ENCODE results near the gene KIF26B. TPM values are rescaled to one million over a fixed set of nuclear protein-coding genes. Genes with fewer than 3 reads are reported as not detected.

The KIF26B gene
- polyA plus RNA-seq, 2 donors, result 0.04 to 0.12 TPM

GRCh38 chr1:245684571-245684970, 529.8 kb downstream of the KIF26B start:
- no peaks in the 10 kb centered on the region for H3K27me3 ChIP-seq (ENCODE audit: control insufficient read depth in 1 of 2, insufficient read depth in 2 of 2, low read length in 2 of 2)
- no peaks in the 10 kb centered on the region for H3K9me3 ChIP-seq (ENCODE audit: control insufficient read depth in 2 of 2, insufficient read depth in 1 of 2, low read depth in 1 of 2, low read length in 1 of 2)
- 75 to 91% methylated on average over 7 of the region's 7 CpGs for WGBS, 2 donors
- no peak overlapping the region for H3K27ac ChIP-seq (ENCODE audit: low read depth in 2 of 2, low read length in 1 of 2)
- H3K36me3 ChIP-seq (ENCODE audit: control insufficient read depth in 2 of 2, insufficient read depth in 2 of 2, low read length in 1 of 2), result no peaks in the 10 kb centered on the region
- H3K4me3 ChIP-seq (ENCODE audit: low read depth in 1 of 2, low read length in 2 of 2), result no peak overlapping the region
- H3K4me1 ChIP-seq (ENCODE audit: control insufficient read depth in 2 of 2, insufficient read depth in 2 of 2, low read length in 1 of 2), result peaks cover 0 to 3% of the 10 kb centered on the region in 2 donors

GRCh38 chr1:245685111-245685810, 530.5 kb downstream of the KIF26B start:
- WGBS, 2 donors, result 94 to 95% methylated on average over 45 of the region's 45 CpGs
- Histone ChIP-seq H3K36me3 (ENCODE audit: control insufficient read depth in 2 of 2, insufficient read depth in 2 of 2, low read length in 1 of 2) (no peaks in the 10 kb centered on the region), H3K9me3 (ENCODE audit: control insufficient read depth in 2 of 2, insufficient read depth in 1 of 2, low read depth in 1 of 2, low read length in 1 of 2) (no peaks in the 10 kb centered on the region), H3K27ac (ENCODE audit: low read depth in 2 of 2, low read length in 1 of 2) (no peak overlapping the region), H3K4me3 (ENCODE audit: low read depth in 1 of 2, low read length in 2 of 2) (no peak overlapping the region), H3K4me1 (ENCODE audit: control insufficient read depth in 2 of 2, insufficient read depth in 2 of 2, low read length in 1 of 2) (peaks cover 0 to 3% of the 10 kb centered on the region in 2 donors), H3K27me3 (ENCODE audit: control insufficient read depth in 1 of 2, insufficient read depth in 2 of 2, low read length in 2 of 2) (no peaks in the 10 kb centered on the region)

GRCh38 chr1:245686006-245686405, 531.2 kb downstream of the KIF26B start:
- H3K9me3 ChIP-seq (ENCODE audit: control insufficient read depth in 2 of 2, insufficient read depth in 1 of 2, low read depth in 1 of 2, low read length in 1 of 2), result no peaks in the 10 kb centered on the region
- H3K27ac ChIP-seq (ENCODE audit: low read depth in 2 of 2, low read length in 1 of 2), result no peak overlapping the region
- H3K27me3 ChIP-seq (ENCODE audit: control insufficient read depth in 1 of 2, insufficient read depth in 2 of 2, low read length in 2 of 2), result no peaks in the 10 kb centered on the region
- H3K4me3 ChIP-seq (ENCODE audit: low read depth in 1 of 2, low read length in 2 of 2), result no peak overlapping the region
- WGBS, 2 donors, result 94 to 96% methylated on average over 25 of the region's 25 CpGs
- H3K4me1 ChIP-seq (ENCODE audit: control insufficient read depth in 2 of 2, insufficient read depth in 2 of 2, low read length in 1 of 2), result peaks cover 0 to 3% of the 10 kb centered on the region in 2 donors
- H3K36me3 ChIP-seq (ENCODE audit: control insufficient read depth in 2 of 2, insufficient read depth in 2 of 2, low read length in 1 of 2), result no peaks in the 10 kb centered on the region

- Histone ChIP-seq H3K27me3 (ENCODE audit: control insufficient read depth in 1 of 2, insufficient read depth in 2 of 2, low read length in 2 of 2) (no peaks in the 10 kb centered on the region), H3K4me1 (ENCODE audit: control insufficient read depth in 2 of 2, insufficient read depth in 2 of 2, low read length in 1 of 2) (peaks cover 0 to 3% of the 10 kb centered on the region in 2 donors)
- WGBS, 2 donors, result 93 to 94% methylated on average over 30 of the region's 30 CpGs
These were observed 531.8 kb downstream of the KIF26B start for GRCh38 chr1:245686446-245687030.

GRCh38 chr1:245687152-245687635, 532.4 kb downstream of the KIF26B start:
- Histone ChIP-seq H3K4me1 (ENCODE audit: control insufficient read depth in 2 of 2, insufficient read depth in 2 of 2, low read length in 1 of 2) (peaks cover 0 to 3% of the 10 kb centered on the region in 2 donors), H3K4me3 (ENCODE audit: low read depth in 1 of 2, low read length in 2 of 2) (no peak overlapping the region), H3K27ac (ENCODE audit: low read depth in 2 of 2, low read length in 1 of 2) (no peak overlapping the region), H3K27me3 (ENCODE audit: control insufficient read depth in 1 of 2, insufficient read depth in 2 of 2, low read length in 2 of 2) (no peaks in the 10 kb centered on the region), H3K36me3 (ENCODE audit: control insufficient read depth in 2 of 2, insufficient read depth in 2 of 2, low read length in 1 of 2) (no peaks in the 10 kb centered on the region), H3K9me3 (ENCODE audit: control insufficient read depth in 2 of 2, insufficient read depth in 1 of 2, low read depth in 1 of 2, low read length in 1 of 2) (no peaks in the 10 kb centered on the region)
- 88 to 92% methylated on average over 20 of the region's 20 CpGs for WGBS, 2 donors

More at GRCh38 chr1:245686446-245687030, 531.8 kb downstream of the KIF26B start:
- H3K27ac ChIP-seq (ENCODE audit: low read depth in 2 of 2, low read length in 1 of 2), result no peak overlapping the region
- H3K4me3 ChIP-seq (ENCODE audit: low read depth in 1 of 2, low read length in 2 of 2), result no peak overlapping the region
- H3K9me3 ChIP-seq (ENCODE audit: control insufficient read depth in 2 of 2, insufficient read depth in 1 of 2, low read depth in 1 of 2, low read length in 1 of 2), result no peaks in the 10 kb centered on the region
- no peaks in the 10 kb centered on the region for H3K36me3 ChIP-seq (ENCODE audit: control insufficient read depth in 2 of 2, insufficient read depth in 2 of 2, low read length in 1 of 2)

GRCh38 chr1:245687636-245688535, 533.1 kb downstream of the KIF26B start:
- H3K27ac ChIP-seq (ENCODE audit: low read depth in 2 of 2, low read length in 1 of 2), result no peak overlapping the region
- H3K4me3 ChIP-seq (ENCODE audit: low read depth in 1 of 2, low read length in 2 of 2), result no peak overlapping the region
- H3K27me3 ChIP-seq (ENCODE audit: control insufficient read depth in 1 of 2, insufficient read depth in 2 of 2, low read length in 2 of 2), result no peaks in the 10 kb centered on the region
- H3K4me1 ChIP-seq (ENCODE audit: control insufficient read depth in 2 of 2, insufficient read depth in 2 of 2, low read length in 1 of 2), result peaks cover 0 to 3% of the 10 kb centered on the region in 2 donors
- no peaks in the 10 kb centered on the region for H3K9me3 ChIP-seq (ENCODE audit: control insufficient read depth in 2 of 2, insufficient read depth in 1 of 2, low read depth in 1 of 2, low read length in 1 of 2)
- 53 to 61% methylated on average over 70 to 74 of the region's 74 CpGs for WGBS, 2 donors
- H3K36me3 ChIP-seq (ENCODE audit: control insufficient read depth in 2 of 2, insufficient read depth in 2 of 2, low read length in 1 of 2), result no peaks in the 10 kb centered on the region

GRCh38 chr1:245688536-245689453, 534.0 kb downstream of the KIF26B start:
- no peak overlapping the region for H3K4me3 ChIP-seq (ENCODE audit: low read depth in 1 of 2, low read length in 2 of 2)
- 84 to 88% methylated on average over 58 to 63 of the region's 63 CpGs for WGBS, 2 donors
- no peak overlapping the region for H3K27ac ChIP-seq (ENCODE audit: low read depth in 2 of 2, low read length in 1 of 2)
- no peaks in the 10 kb centered on the region for H3K27me3 ChIP-seq (ENCODE audit: control insufficient read depth in 1 of 2, insufficient read depth in 2 of 2, low read length in 2 of 2)
- H3K9me3 ChIP-seq (ENCODE audit: control insufficient read depth in 2 of 2, insufficient read depth in 1 of 2, low read depth in 1 of 2, low read length in 1 of 2), result no peaks in the 10 kb centered on the region
- H3K36me3 ChIP-seq (ENCODE audit: control insufficient read depth in 2 of 2, insufficient read depth in 2 of 2, low read length in 1 of 2), result no peaks in the 10 kb centered on the region
- H3K4me1 ChIP-seq (ENCODE audit: control insufficient read depth in 2 of 2, insufficient read depth in 2 of 2, low read length in 1 of 2), result peaks cover 0 to 3% of the 10 kb centered on the region in 2 donors

GRCh38 chr1:245690156-245690690, 535.4 kb downstream of the KIF26B start:
- Histone ChIP-seq H3K4me1 (ENCODE audit: control insufficient read depth in 2 of 2, insufficient read depth in 2 of 2, low read length in 1 of 2) (peaks cover 0 to 5% of the 10 kb centered on the region in 2 donors), H3K27me3 (ENCODE audit: control insufficient read depth in 1 of 2, insufficient read depth in 2 of 2, low read length in 2 of 2) (no peaks in the 10 kb centered on the region), H3K27ac (ENCODE audit: low read depth in 2 of 2, low read length in 1 of 2) (no peak overlapping the region), H3K36me3 (ENCODE audit: control insufficient read depth in 2 of 2, insufficient read depth in 2 of 2, low read length in 1 of 2) (no peaks in the 10 kb centered on the region), H3K9me3 (ENCODE audit: control insufficient read depth in 2 of 2, insufficient read depth in 1 of 2, low read depth in 1 of 2, low read length in 1 of 2) (no peaks in the 10 kb centered on the region), H3K4me3 (ENCODE audit: low read depth in 1 of 2, low read length in 2 of 2) (no peak overlapping the region)
- WGBS, 2 donors, result 84 to 86% methylated on average over 9 of the region's 9 CpGs
